HEK293T (cell line): ENCODE measurements around the gene LRIT1.

ENCODE experiments used
- BHLHE40 ChIP-seq: fragments of 450-650 bp; IDR thresholded peaks from 2 replicates; pipeline ENCODE4 v1.6.1; 2016; ENCODE audit warnings: mild to moderate bottlenecking, moderate library complexity, borderline replicate concordance
- FOXA1 ChIP-seq: fragments of 450-650 bp; IDR thresholded peaks from 2 replicates; pipeline ENCODE4 v1.6.1; 2016; ENCODE audit warnings: mild to moderate bottlenecking
- FOXM1 ChIP-seq: fragments of 450-650 bp; IDR thresholded peaks from 2 replicates; pipeline ENCODE4 v1.6.1; 2017; ENCODE audit warnings: mild to moderate bottlenecking, borderline replicate concordance
- L3MBTL2 ChIP-seq: fragments of 450-650 bp; conservative IDR thresholded peaks from 2 replicates; pipeline ENCODE4 v1.6.1; 2016; ENCODE audit warnings: mild to moderate bottlenecking
- NFRKB ChIP-seq: fragments of 450-650 bp; IDR thresholded peaks from 2 replicates; pipeline ENCODE4 v1.6.1; 2016; ENCODE audit warnings: mild to moderate bottlenecking, moderate library complexity
- SP1 ChIP-seq: fragments of 450-650 bp; IDR thresholded peaks from 2 replicates; pipeline ENCODE4 v1.6.1; 2017
- SUZ12 ChIP-seq: fragments of 450-650 bp; IDR thresholded peaks from 2 replicates; pipeline ENCODE4 v1.6.1; 2016; ENCODE audit warnings: mild to moderate bottlenecking

GRCh38 chr10:84202349-84202748 lies 39.0 kb downstream of the LRIT1 start:
- TF ChIP-seq FOXM1 (no peak), L3MBTL2 (no peak), BHLHE40 (no peak), SP1 (no peak), FOXA1 (no peak), SUZ12 (no peak), NFRKB (no peak)
